GM21526 (cell line): ENCODE results near the gene MCM9.
A peak's percentile ranks its signal among the peaks of the same experiment; 100 is the strongest.
"Not testable (repeated sequence)": the region's sequence is repeated elsewhere in the genome, so short reads cannot be mapped to it uniquely, and the experiment has no call there.

Source experiments
- ATAC-seq: cut with Tn5 transposase; IDR thresholded peaks from one replicate; pipeline ENCODE4 v1.9.1; 2021; ENCODE audit warnings: moderate library complexity; ENCODE audit not compliant: unreplicated experiment, low FRiP score

Gene MCM9

DNA sequence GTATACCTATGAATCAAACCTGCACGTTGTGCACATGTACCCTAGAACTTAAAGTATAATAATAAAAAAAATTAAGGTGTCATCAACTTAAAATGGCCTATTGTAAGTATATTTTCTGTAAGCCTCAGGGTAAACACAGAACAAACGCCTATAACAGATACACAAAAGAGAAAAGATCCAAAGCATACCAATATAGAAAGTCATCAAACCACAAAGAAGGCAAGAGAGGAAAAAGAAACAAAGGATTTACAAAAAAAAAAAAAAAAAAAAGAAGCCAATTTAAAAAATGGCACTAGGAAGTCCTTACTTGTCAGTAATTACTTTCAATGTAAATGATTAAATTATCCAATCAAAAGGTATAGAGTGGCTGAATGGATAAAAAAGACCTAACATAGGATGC is 65.6 kb downstream of the MCM9 start:
- ATAC-seq, result no peak

DNA sequence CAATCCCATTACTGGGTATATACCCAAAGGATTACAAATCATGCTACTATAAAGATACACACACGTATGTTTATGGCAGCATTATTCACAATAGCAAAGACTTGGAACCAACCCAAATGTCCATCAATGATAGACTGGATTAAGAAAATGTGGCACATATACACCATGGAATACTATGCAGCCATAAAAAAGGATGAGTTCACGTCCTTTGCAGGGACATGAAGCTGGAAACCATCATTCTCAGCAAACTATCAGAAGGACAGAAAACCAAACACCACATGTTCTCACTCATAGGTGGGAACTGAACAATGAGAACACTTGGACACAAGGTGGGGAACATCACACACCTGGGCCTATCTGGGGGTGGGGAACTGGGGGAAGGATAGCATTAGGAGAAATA is 66.1 kb downstream of the MCM9 start:
- not testable (repeated sequence) for ATAC-seq

DNA sequence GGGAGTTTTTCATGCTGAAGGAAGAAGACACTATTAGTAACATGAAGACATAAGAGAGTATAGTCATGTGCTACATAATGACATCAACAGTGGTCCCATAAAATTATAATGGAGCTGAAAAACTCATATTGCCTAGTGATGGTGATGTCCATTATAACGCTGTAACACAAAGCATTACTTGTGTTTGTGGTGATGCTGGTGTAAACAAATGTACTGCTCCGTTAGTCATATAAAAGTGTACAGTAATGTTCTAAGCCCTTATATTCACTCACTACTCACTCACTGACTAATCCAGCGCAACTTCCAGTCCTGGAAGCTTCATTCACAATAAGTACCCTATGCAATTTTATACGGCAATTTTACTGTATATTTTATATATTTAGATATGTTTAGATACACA is 67.8 kb downstream of the MCM9 start:
- ATAC-seq, result no peak

GRCh38 chr6:118865100-118865391 is 69.9 kb downstream of the MCM9 start:
- no peak for ATAC-seq

DNA sequence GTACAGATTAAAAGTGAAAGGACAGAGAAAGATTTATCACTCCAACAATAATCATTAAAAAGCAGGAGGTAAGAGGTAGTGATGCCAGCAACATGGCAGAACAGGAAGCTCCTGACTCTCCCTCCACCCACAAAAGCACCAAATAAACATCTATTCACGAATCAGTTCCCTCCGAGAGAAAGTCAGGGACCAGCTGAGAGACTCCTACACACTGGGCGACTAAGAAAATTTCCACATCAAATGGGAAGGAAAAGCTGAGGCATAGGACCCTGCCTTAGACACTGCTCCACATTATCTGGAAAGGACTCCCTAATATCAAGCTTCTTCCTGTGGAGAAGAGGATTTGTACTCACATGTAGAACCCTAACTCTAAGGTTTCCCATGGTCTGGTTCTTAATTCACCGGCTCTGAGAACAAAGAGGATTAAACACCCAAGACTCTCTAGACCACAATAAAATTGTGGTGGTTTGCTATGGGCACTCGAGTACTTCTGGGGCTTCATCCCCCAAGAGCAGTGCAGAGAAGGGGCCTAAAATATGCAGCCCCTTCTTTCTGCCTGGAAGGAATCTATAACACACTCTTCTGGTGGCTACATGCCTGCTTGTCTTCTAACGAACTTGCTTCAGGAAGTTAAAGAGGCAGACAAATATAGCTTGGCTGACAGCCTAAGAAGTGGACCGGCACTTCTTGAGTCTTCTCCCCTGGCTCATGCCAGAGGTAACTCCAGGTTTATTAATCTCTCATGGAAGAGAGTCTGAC is 70.4 kb downstream of the MCM9 start:
- no peak for ATAC-seq

- ATAC-seq, result no peak
These were observed 72.5 kb downstream of the MCM9 start for GRCh38 chr6:118862443-118862842.

GRCh38 chr6:118860880-118861279 is 74.1 kb downstream of the MCM9 start:
- no peak for ATAC-seq

- no peak for ATAC-seq
These were observed 74.6 kb downstream of the MCM9 start for GRCh38 chr6:118860363-118860762.

- no peak for ATAC-seq
These were observed 75.4 kb downstream of the MCM9 start for GRCh38 chr6:118859517-118860064.

DNA sequence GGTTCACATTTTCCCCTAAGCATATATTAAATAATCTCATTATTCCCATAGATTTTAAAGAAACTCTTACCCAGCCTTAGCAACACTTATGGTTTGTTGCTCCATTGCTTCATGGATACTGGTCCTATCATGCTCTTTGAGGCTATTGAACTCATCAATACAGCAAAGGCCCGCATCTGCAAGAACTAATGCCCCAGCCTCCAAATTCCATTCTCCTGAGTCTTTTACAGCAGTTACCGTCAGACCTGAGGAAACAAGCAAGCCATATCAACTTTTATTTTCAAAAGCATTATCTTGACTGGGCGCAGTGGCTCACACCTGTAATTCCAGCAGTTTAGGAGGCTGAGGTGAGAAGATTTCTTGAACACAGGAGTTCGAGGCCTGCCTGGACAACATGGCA is 78.7 kb downstream of the MCM9 start:
- no peak for ATAC-seq

- no peak for ATAC-seq
These were observed 81.6 kb downstream of the MCM9 start for GRCh38 chr6:118853408-118853807.

DNA sequence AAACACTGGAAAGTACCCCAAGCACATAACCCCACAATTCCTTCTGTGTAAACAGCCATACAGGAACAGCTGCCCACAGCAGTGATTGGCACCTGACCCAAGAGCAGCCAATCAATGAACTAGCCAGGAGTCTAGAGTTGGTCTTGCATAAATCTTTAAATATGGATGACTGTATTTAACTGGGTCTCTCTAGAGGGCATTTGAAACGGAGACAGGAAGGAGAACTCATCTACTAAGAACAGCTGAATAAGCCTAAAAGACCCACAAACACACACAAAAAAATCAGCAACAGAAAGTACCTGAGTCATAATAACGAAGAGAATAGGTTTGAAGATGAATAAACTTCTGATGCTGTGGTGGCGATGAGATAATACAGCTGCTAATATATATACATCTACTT is 90.0 kb downstream of the MCM9 start:
- ATAC-seq, result no peak

DNA sequence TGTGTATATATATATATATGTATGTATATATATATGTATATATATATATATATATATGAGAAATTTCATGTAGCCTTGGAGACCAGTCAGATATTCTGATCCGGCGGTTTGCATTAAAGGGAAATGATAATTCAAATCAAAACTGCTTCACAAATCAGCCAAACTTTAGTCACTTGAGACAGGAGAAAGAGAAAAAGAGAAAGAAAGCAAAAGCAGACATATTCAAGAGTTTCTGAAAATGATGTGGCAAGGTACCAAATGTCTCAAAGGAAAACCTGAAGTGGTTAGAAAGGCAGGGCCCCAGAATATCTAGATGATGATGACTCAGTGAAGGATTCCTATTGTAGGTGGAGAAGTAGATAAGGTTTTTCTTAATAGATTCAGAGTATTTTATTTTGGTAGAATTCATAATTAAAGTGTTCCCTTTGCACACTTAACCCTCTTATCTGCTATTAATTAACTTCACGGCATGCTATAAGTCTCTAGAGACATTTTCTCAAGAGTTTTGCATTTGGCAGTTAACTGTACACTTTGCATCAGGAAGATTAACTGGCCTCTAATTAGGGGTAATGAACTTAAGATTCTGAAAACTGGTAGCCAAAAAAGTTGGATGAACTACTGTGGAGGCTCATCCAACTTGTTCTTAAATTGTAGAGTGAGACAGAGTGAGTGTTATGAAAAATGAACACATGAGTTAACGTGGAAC is 91.1 kb downstream of the MCM9 start:
- peak; percentile 86 for ATAC-seq

DNA sequence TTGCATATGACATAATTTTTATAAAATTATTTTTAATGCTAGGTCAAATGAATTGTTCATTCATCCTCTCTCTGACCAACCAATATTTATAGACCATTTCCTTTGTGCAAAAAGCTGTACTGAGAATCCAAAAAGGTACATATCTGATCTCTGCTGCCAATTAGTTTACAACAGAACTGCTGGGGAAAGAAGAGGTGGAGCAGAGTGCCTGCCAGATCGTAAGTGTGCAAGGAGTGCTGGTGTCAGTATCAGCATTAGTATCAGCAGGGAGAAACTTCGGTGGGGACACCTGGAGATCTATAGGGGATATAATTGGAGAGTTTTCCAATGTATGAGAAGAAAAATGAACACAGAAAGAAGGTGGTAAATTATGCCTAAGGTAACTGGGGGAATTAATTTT is 104.3 kb downstream of the MCM9 start:
- no peak for ATAC-seq

DNA sequence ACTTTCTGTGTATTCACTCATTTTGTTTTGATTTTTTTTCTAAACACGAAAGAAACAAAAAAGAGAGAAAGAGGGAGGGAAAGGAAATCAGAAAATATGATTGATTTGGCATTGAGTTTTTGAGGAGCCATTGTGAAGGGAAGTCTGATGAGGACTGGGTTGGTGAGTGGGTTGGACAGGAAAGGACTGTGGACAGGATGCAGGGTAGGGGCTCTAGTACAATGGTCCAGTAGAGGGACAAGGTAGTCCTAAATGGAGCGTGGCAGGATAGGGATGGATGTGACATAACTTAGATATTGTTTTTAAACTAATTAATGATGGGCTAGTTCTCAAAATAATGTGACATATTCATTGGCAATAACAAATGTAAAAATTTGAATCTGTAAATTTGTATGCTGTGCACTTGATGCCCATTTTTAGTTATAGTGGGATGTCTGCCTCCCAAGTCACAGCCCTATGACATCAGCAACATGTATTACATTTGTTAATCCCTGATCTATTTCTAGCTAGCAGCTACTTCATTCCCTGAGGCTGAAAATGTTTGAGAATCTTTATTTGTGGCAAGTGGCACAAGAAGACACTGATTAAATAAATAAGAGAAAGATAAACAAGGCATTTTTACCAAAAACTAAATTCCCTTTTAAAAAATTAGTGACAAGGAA is 105.0 kb downstream of the MCM9 start:
- ATAC-seq, result no peak

DNA sequence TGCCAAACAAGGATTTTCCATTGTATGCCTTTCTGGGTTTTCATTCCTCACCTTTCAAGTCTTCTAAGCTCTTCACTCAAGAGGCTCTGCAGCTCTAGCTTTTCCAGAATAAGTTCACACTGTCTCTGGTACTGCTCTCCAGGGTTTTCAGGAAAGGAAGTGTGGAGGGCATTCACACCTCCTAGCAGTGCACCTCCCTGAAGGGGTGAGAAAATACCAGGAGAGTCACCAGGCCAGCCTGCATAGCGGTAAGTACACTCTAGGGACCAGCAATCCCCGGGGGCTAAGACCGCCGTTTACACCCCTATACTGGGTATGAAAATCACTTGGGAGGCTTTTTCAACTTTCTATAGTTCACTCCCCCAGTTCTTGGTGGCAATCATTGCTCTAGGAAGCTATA is 108.9 kb downstream of the MCM9 start:
- ATAC-seq, result no peak

GRCh38 chr6:118825661-118826060 is 109.3 kb downstream of the MCM9 start:
- ATAC-seq, result no peak

- ATAC-seq, result no peak
These were observed 119.5 kb downstream of the MCM9 start for GRCh38 chr6:118815495-118815894.

GRCh38 chr6:118813775-118814174 is 121.2 kb downstream of the MCM9 start:
- ATAC-seq, result no peak

- ATAC-seq, result no peak
These were observed 122.0 kb downstream of the MCM9 start for GRCh38 chr6:118812970-118813369.

GRCh38 chr6:118810420-118811027 is 124.4 kb downstream of the MCM9 start:
- ATAC-seq, result peak; percentile 90
